Measurements from ENCODE around the gene TIPRL.

DNA sequence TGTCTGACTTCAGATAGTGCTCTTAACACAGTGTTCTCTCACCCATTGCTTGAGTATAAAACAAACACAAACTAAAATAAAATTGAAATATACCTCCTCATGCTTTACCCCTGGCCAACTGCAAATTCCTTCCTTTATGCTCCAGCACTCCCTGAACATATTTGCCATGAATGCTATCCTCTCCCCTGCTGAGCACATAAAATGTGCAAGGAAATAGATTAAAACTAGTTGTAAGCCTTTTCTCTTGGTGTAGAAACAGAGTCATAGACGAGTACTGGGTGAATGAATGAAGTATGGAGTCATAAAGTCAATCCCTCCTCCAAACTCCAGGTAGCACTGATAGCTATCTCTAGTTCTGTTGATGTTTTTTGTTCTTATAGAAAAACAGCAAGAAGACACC is 44.6 kb upstream of the TIPRL start:
- TF ChIP-seq, protein P1, sequence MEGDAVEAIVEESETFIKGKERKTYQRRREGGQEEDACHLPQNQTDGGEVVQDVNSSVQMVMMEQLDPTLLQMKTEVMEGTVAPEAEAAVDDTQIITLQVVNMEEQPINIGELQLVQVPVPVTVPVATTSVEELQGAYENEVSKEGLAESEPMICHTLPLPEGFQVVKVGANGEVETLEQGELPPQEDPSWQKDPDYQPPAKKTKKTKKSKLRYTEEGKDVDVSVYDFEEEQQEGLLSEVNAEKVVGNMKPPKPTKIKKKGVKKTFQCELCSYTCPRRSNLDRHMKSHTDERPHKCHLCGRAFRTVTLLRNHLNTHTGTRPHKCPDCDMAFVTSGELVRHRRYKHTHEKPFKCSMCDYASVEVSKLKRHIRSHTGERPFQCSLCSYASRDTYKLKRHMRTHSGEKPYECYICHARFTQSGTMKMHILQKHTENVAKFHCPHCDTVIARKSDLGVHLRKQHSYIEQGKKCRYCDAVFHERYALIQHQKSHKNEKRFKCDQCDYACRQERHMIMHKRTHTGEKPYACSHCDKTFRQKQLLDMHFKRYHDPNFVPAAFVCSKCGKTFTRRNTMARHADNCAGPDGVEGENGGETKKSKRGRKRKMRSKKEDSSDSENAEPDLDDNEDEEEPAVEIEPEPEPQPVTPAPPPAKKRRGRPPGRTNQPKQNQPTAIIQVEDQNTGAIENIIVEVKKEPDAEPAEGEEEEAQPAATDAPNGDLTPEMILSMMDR (IDR thresholded peaks at IDR 0.05; ENCODE audit: low read depth, low read length, poor library complexity, severe bottlenecking) = no peak
- no peak for TF ChIP-seq EZH2phosphoT487 (IDR thresholded peaks at IDR 0.05; ENCODE audit: borderline replicate concordance, low read length)
